H1 (cell line): Measurements from ENCODE around the gene SH3BGRL. TPM values are rescaled to one million over a fixed set of nuclear protein-coding genes. Genes with fewer than 3 reads are reported as not detected.

Experiments used
- CTCF ChIA-PET: fragments of 300-600 bp; sonication (Branson Sonifier 250); formaldehyde crosslinking; loops from one replicate; lab custom pipeline; 2021; ENCODE audit not compliant: partially characterized antibody; lab: Charles Lee
- POLR2A ChIA-PET: fragments of 300-600 bp; sonication (Branson Sonifier 250); formaldehyde crosslinking; loops from one replicate; lab custom pipeline; 2021; ENCODE audit warnings: inconsistent platforms; ENCODE audit not compliant: partially characterized antibody; lab: Charles Lee
- DNase-seq, 2 experiments: peaks; one replicate each; pipeline versions ENCODE4 v3.0.0 to v3.0.0-alpha.2; 2010 to 2022; ENCODE audit warnings: low spot score in 2 of 2, low read depth in 1 of 2, mixed read lengths in 1 of 2
- FAIRE-seq: peaks from 2 replicates; lab custom pipeline; 2011; peaks lifted over from hg19 to GRCh38; lab: Jason Lieb, UNC
- H2AFZ ChIP-seq: 2 replicates; pipeline ENCODE4 v1.8.1; 2012; ENCODE audit warnings: low read length, inconsistent platforms
- H2AK5ac ChIP-seq: 2 replicates; pipeline ENCODE4 v1.6.1; 2013; ENCODE audit warnings: low read depth, low read length
- H2BK120ac ChIP-seq: replicated peaks from 2 replicates; pipeline ENCODE3; 2013; ENCODE audit warnings: low read depth, low read length, inconsistent platforms
- H2BK12ac ChIP-seq: 2 replicates; pipeline ENCODE4 v1.6.1; 2013; ENCODE audit warnings: low read depth, low read length
- H2BK15ac ChIP-seq: 2 replicates; pipeline ENCODE4 v1.6.1; 2013; ENCODE audit warnings: low read length
- H2BK20ac ChIP-seq: 2 replicates; pipeline ENCODE4 v1.6.1; 2013; ENCODE audit warnings: low read length
- H2BK5ac ChIP-seq: 2 replicates; pipeline ENCODE4 v1.6.1; 2013; ENCODE audit warnings: low read depth, low read length
- H3K14ac ChIP-seq: 2 replicates; pipeline ENCODE4 v1.6.1; 2013; ENCODE audit warnings: inconsistent platforms; ENCODE audit not compliant: insufficient read length
- H3K18ac ChIP-seq: 2 replicates; pipeline ENCODE4 v1.6.1; 2013; ENCODE audit warnings: low read length; ENCODE audit errors: extremely low read depth
- H3K23ac ChIP-seq: 2 replicates; pipeline ENCODE4 v1.6.1; 2013; ENCODE audit warnings: inconsistent platforms; ENCODE audit not compliant: insufficient read length
- H3K23me2 ChIP-seq: 2 replicates; pipeline ENCODE4 v1.6.1; 2013; ENCODE audit warnings: low read depth, low read length
- H3K27ac ChIP-seq: 2 replicates; pipeline ENCODE4 v1.6.1; 2011; ENCODE audit warnings: low read depth, low read length, inconsistent platforms
- H3K27me3 ChIP-seq, 4 experiments: replicated peaks in 1 of 4; 1 replicate in 1 of 4; 2 replicates in 3 of 4; pipeline versions ENCODE4 v1.6.1 to v1.8.1; 2011 to 2013; ENCODE audit warnings: low read length in 3 of 4, mild to moderate bottlenecking in 3 of 4, inconsistent platforms in 2 of 4, mixed read lengths in 2 of 4, moderate library complexity in 1 of 4; ENCODE audit not compliant: control insufficient read depth in 3 of 4, insufficient read depth in 3 of 4; ENCODE audit errors: extremely low read depth in 1 of 4
- H3K36me3 ChIP-seq, 4 experiments: 2 replicates each; pipeline versions ENCODE4 v1.6.1 to v1.8.1; 2011 to 2013; ENCODE audit warnings: mild to moderate bottlenecking in 4 of 4, low read length in 3 of 4, moderate library complexity in 2 of 4, control low read depth in 1 of 4, inconsistent platforms in 1 of 4; ENCODE audit not compliant: insufficient read depth in 4 of 4, control insufficient read depth in 2 of 4
- H3K4ac ChIP-seq: replicated peaks from 2 replicates; pipeline ENCODE3; 2013; ENCODE audit warnings: low read length, low read depth, mixed read lengths, inconsistent platforms; ENCODE audit not compliant: insufficient read length
- H3K4me1 ChIP-seq, 4 experiments: replicated peaks in 1 of 4; 1 replicate in 1 of 4; 2 replicates in 3 of 4; pipeline versions ENCODE4 v1.6.1 to v1.8.1; 2011 to 2013; ENCODE audit warnings: low read length in 3 of 4, inconsistent platforms in 2 of 4, mixed read lengths in 1 of 4; ENCODE audit not compliant: insufficient read depth in 4 of 4, control insufficient read depth in 3 of 4
- H3K4me2 ChIP-seq, 2 experiments: 2 replicates each; pipeline versions ENCODE4 v1.6.1 to v1.8.1; 2011 to 2013; ENCODE audit warnings: low read depth in 2 of 2, low read length in 2 of 2, control low read depth in 1 of 2, inconsistent platforms in 1 of 2, mild to moderate bottlenecking in 1 of 2; ENCODE audit not compliant: insufficient read depth in 1 of 2
- H3K4me3 ChIP-seq, 4 experiments: fragments of 200-600, 300-600 bp in 1 of 4; sonication (generic), shearing (Covaris generic), sonication (Bioruptor Twin) in 1 of 4; 2 replicates each; pipeline versions ENCODE4 v1.5.1 to v1.8.1; 2011 to 2016; ENCODE audit warnings: low read length in 4 of 4, low read depth in 3 of 4, control low read depth in 2 of 4, inconsistent platforms in 2 of 4, mild to moderate bottlenecking in 2 of 4, mixed read lengths in 1 of 4, moderate library complexity in 1 of 4; ENCODE audit not compliant: insufficient read depth in 2 of 4; ENCODE audit errors: extremely low read depth in 1 of 4
- H3K56ac ChIP-seq: replicated peaks from 2 replicates; pipeline ENCODE3; 2013; ENCODE audit warnings: low read depth, mild to moderate bottlenecking, mixed read lengths, low read length, inconsistent platforms; ENCODE audit not compliant: insufficient read length
- H3K79me1 ChIP-seq: 2 replicates; pipeline ENCODE4 v1.6.1; 2013; ENCODE audit warnings: low read depth, low read length, control low read depth
- H3K79me2 ChIP-seq, 2 experiments: 2 replicates each; pipeline versions ENCODE4 v1.6.1 to v1.8.1; 2012 to 2013; ENCODE audit warnings: low read length in 2 of 2, mild to moderate bottlenecking in 2 of 2, inconsistent platforms in 1 of 2; ENCODE audit not compliant: insufficient read depth in 2 of 2, control insufficient read depth in 1 of 2
- H3K9ac ChIP-seq, 4 experiments: replicated peaks in 1 of 4; 1 replicate in 1 of 4; 2 replicates in 3 of 4; pipeline versions ENCODE4 v1.6.1 to v1.8.1; 2011 to 2013; ENCODE audit warnings: low read depth in 3 of 4, low read length in 3 of 4, control low read depth in 2 of 4, mild to moderate bottlenecking in 2 of 4, moderate library complexity in 2 of 4, inconsistent platforms in 1 of 4; ENCODE audit errors: extremely low read depth in 1 of 4
- H3K9me3 ChIP-seq, 2 experiments: 2 replicates each; pipeline versions ENCODE4 v1.6.1 to v1.8.1; 2012 to 2013; ENCODE audit warnings: mild to moderate bottlenecking in 2 of 2, moderate library complexity in 2 of 2, control low read depth in 1 of 2, inconsistent platforms in 1 of 2, low read depth in 1 of 2, low read length in 1 of 2, mixed read lengths in 1 of 2; ENCODE audit not compliant: insufficient read depth in 2 of 2
- H4K20me1 ChIP-seq, 2 experiments: replicated peaks in 1 of 2; 2 replicates each; pipeline versions ENCODE3 to v1.8.1; 2011 to 2013; ENCODE audit warnings: inconsistent platforms in 2 of 2, low read length in 2 of 2, mild to moderate bottlenecking in 1 of 2; ENCODE audit not compliant: insufficient read depth in 2 of 2, control insufficient read depth in 1 of 2
- H4K5ac ChIP-seq: 2 replicates; pipeline ENCODE4 v1.6.1; 2013; ENCODE audit warnings: low read length, low read depth, mixed read lengths, inconsistent platforms; ENCODE audit not compliant: insufficient read length
- H4K8ac ChIP-seq: 2 replicates; pipeline ENCODE4 v1.8.0; 2013; ENCODE audit warnings: mild to moderate bottlenecking, moderate library complexity, low read length, inconsistent platforms; ENCODE audit not compliant: insufficient read depth; ENCODE audit errors: extremely low read depth
- H4K91ac ChIP-seq: replicated peaks from 2 replicates; pipeline ENCODE3; 2013; ENCODE audit warnings: low read length, mixed read lengths, inconsistent platforms; ENCODE audit not compliant: insufficient read length
- ASH2L ChIP-seq: fragments of 200-600, 300-600 bp; sonication (generic); IDR thresholded peaks from one replicate; pipeline ENCODE4 v1.7.1; 2017; ENCODE audit warnings: low read length
- EZH2 ChIP-seq: fragments of 200-600 bp; sonication (generic); IDR thresholded peaks from 2 replicates; pipeline ENCODE4 v1.7.1; 2012; ENCODE audit warnings: low read depth, mild to moderate bottlenecking, moderate library complexity, low read length, inconsistent platforms; ENCODE audit not compliant: severe bottlenecking
- RFX5 ChIP-seq: IDR thresholded peaks from 2 replicates; pipeline ENCODE4 v1.6.1; 2011; ENCODE audit warnings: low read depth, low read length, improper control_type of control experiment, borderline replicate concordance
- RNF2 ChIP-seq: fragments of 200-900, 300-1000 bp; sonication (generic); IDR thresholded peaks from 2 replicates; pipeline ENCODE4 v1.7.1; 2016; ENCODE audit warnings: borderline replicate concordance, low read depth, mild to moderate bottlenecking, antibody characterized with exemption, low read length; ENCODE audit not compliant: poor library complexity, severe bottlenecking; ENCODE audit errors: missing control alignments
- WGBS, 2 experiments: shearing (Covaris generic) in 1 of 2; methylation state at CpG; one replicate each; pipeline versions ENCODE4 v1.1.6 to v1.1.7; 2013 to 2015; ENCODE audit warnings: low lambda C conversion rate in 2 of 2, mixed read lengths in 2 of 2, inconsistent platforms in 1 of 2, low coverage in 1 of 2, missing lambda C conversion rate in 1 of 2; ENCODE audit not compliant: insufficient replicate concordance in 2 of 2, insufficient coverage in 1 of 2, insufficient read length in 1 of 2; ENCODE audit errors: extremely low coverage in 1 of 2, missing lambda C conversion rate in 1 of 2; 5-methylcytosine and 5-hydroxymethylcytosine counted together
- polyA plus RNA-seq, 7 experiments: library from polyadenylated mRNA; depleted of rRNA in 3 of 7; stranded (reverse) in 5 of 7; unstranded in 2 of 7; fragments of >200 nt in 5 of 7; fragments of 200-250 nt in 2 of 7; gene quantifications; 1 replicate in 5 of 7; 2 replicates in 1 of 7; 4 replicates in 1 of 7; pipeline versions ENCODE4 v1.2.1 to v1.2.3, GENCODE V29; 2011 to 2013; ENCODE audit warnings: missing spikeins in 2 of 7, mixed read lengths in 2 of 7
- total RNA-seq: library from RNA; stranded (reverse); fragmentation: NEBNext Ultra II Directional; extraction: Animal tissue kit (Norgen Biotek cat#: 25700); gene quantifications from 2 replicates; pipeline ENCODE4 v1.2.1, GENCODE V29; 2021
- TF ChIP-seq, protein P1 (sequence below), 3 experiments: IDR thresholded peaks; 1 replicate in 2 of 3; 2 replicates in 1 of 3; pipeline versions ENCODE4 v1.5.1 to v1.6.1; 2011; ENCODE audit warnings: low read length in 3 of 3, mild to moderate bottlenecking in 3 of 3, inconsistent platforms in 2 of 3, low read depth in 1 of 3, moderate library complexity in 1 of 3; ENCODE audit not compliant: insufficient read depth in 1 of 3; ENCODE audit errors: control extremely low read depth in 1 of 3

SH3BGRL gene
- total and polyA plus RNA-seq, 2 of the 8 experiments (the other 6 are each of a cell fraction or from before 2014, with no cell fraction given): 36.3 to 49.6 TPM

DNA sequence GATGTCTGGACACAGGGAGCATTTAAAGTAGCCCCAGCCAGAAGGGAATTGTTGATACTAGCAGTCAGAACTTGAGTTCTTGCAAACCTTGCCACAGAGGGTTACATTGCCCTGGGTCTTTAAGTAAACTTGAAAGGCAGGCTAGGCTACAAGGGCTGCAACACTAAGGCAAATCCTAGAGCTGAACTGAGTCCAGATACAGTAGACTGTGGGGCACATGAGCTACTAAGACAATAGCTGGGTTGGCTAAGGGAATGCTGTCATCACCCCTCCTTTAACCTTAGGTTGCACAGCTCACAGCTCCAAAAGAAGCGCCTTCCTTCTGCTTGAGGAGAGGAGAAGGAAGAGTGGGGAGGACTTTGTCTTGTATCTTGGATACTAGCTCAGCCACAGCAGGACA is 35.6 kb downstream of the SH3BGRL start:
- H3K9me3 ChIP-seq: no peaks in the 10 kb centered on the region
- H3K4me3 ChIP-seq: no peak overlapping the region
- no peak overlapping the region for H3K23ac ChIP-seq
- CTCF ChIA-PET: no interaction called here
- no peaks in the 10 kb centered on the region for H3K23me2 ChIP-seq
- 100% methylated on average over 1 of the region's 1 CpG; no CpG with 5 or more reads in 1 of the 2 experiments for WGBS, 2 experiments
- H3K56ac ChIP-seq: no peak overlapping the region
- no peak overlapping the region for H3K14ac ChIP-seq
- no peak overlapping the region for H4K5ac ChIP-seq
- H3K27me3 ChIP-seq: no peaks in the 10 kb centered on the region
- H2BK15ac ChIP-seq: no peak overlapping the region
- H3K27ac ChIP-seq: no peak overlapping the region
- no peaks in the 10 kb centered on the region for H4K20me1 ChIP-seq
- no peak overlapping the region for H2AFZ ChIP-seq
- no peak overlapping the region for H4K8ac ChIP-seq
- DNase-seq (no peak), FAIRE-seq (no peak)
- H3K79me1 ChIP-seq: no peaks in the 10 kb centered on the region
- no peak overlapping the region for H2BK20ac ChIP-seq
- H2BK12ac ChIP-seq: no peak overlapping the region
- POLR2A ChIA-PET: interaction anchor here (1.0 kb wide), 1 partner anchor 23 kb away, joined by 3 read pairs; no protein-coding TSS in a partner anchor
- no peak overlapping the region for H3K4ac ChIP-seq
- no peak overlapping the region for H2AK5ac ChIP-seq
- H3K79me2 ChIP-seq: no peaks in the 10 kb centered on the region; a peak in 2 of 4 replicates
- H3K4me2 ChIP-seq: no peak overlapping the region
- H2BK5ac ChIP-seq: no peak overlapping the region
- H4K91ac ChIP-seq: no peak overlapping the region
- no peak overlapping the region for H3K18ac ChIP-seq
- H3K4me1 ChIP-seq: no peaks in the 10 kb centered on the region
- no peak overlapping the region for H3K9ac ChIP-seq
- no peaks in the 10 kb centered on the region for H3K36me3 ChIP-seq
- no peak overlapping the region for H2BK120ac ChIP-seq
- TF ChIP-seq RFX5: no peak
- TF ChIP-seq EZH2: no peak
- TF ChIP-seq ASH2L: no peak
- TF ChIP-seq, protein P1, sequence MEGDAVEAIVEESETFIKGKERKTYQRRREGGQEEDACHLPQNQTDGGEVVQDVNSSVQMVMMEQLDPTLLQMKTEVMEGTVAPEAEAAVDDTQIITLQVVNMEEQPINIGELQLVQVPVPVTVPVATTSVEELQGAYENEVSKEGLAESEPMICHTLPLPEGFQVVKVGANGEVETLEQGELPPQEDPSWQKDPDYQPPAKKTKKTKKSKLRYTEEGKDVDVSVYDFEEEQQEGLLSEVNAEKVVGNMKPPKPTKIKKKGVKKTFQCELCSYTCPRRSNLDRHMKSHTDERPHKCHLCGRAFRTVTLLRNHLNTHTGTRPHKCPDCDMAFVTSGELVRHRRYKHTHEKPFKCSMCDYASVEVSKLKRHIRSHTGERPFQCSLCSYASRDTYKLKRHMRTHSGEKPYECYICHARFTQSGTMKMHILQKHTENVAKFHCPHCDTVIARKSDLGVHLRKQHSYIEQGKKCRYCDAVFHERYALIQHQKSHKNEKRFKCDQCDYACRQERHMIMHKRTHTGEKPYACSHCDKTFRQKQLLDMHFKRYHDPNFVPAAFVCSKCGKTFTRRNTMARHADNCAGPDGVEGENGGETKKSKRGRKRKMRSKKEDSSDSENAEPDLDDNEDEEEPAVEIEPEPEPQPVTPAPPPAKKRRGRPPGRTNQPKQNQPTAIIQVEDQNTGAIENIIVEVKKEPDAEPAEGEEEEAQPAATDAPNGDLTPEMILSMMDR (IDR thresholded peaks at IDR 0.05; ENCODE audit: control extremely low read depth in 1 of 3, insufficient read depth in 1 of 3, low read depth in 1 of 3, low read length in 3 of 3): no peak
- TF ChIP-seq RNF2: no peak
